GM12892 (cell line): ENCODE measurements around the gene PAQR6.

Experiments
- POLR2A ChIP-seq: IDR thresholded peaks from 2 replicates; pipeline ENCODE4 v1.6.1; 2011; ENCODE audit warnings: low read depth, low read length, control low read depth
- TAF1 ChIP-seq: IDR thresholded peaks from 2 replicates; pipeline ENCODE4 v1.6.1; 2011; ENCODE audit warnings: low read depth, mild to moderate bottlenecking, control low read depth, low read length, borderline replicate concordance

DNA sequence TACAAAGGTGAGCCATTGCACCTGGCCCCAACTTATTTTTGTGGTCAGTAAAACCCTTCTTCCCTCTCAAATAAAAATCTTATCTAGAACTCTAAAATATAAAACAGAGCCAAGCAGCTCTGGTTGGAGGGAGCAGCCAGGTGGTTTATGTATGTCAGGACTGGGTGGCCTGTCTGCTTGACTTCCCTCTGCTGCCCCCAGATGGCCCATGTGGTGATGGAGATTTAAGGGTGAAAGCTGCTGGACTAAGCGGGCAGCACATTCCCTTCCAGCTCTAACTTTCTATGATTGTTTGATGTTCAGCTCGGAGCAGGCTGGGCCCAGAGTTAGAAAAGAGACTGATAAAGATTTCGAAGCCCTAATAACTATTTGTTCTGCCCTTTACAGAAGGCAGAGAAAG is 11.9 kb upstream of the PAQR6 start:
- TF ChIP-seq TAF1 = no peak
- TF ChIP-seq POLR2A = no peak
